HEK293T (cell line): ENCODE measurements around the gene NAPG.

Experiments used
- FOXA1 ChIP-seq: fragments of 450-650 bp; IDR thresholded peaks from 2 replicates; pipeline ENCODE4 v1.6.1; 2016; ENCODE audit warnings: mild to moderate bottlenecking
- L3MBTL2 ChIP-seq: fragments of 450-650 bp; conservative IDR thresholded peaks from 2 replicates; pipeline ENCODE4 v1.6.1; 2016; ENCODE audit warnings: mild to moderate bottlenecking
- LEF1 ChIP-seq: fragments of 450-650 bp; IDR thresholded peaks from 2 replicates; pipeline ENCODE4 v1.6.1; 2017; ENCODE audit warnings: mild to moderate bottlenecking, borderline replicate concordance
- SP1 ChIP-seq: fragments of 450-650 bp; IDR thresholded peaks from 2 replicates; pipeline ENCODE4 v1.6.1; 2017
- TARDBP ChIP-seq: fragments of 450-650 bp; IDR thresholded peaks from 2 replicates; pipeline ENCODE4 v1.6.1; 2016

GRCh38 chr18:10558243-10558966 lies 32.6 kb downstream of the NAPG start:
- TF ChIP-seq SP1 (no peak), FOXA1 (no peak), L3MBTL2 (no peak), LEF1 (no peak), TARDBP (no peak)
